GM12878 (cell line): ENCODE data around the gene RECK.
A peak's percentile ranks its signal among the peaks of the same experiment; 100 is the strongest.

Experiments
- CHD4 ChIP-seq: fragments of 200-600 bp; sonication (generic); IDR thresholded peaks from 2 replicates; pipeline ENCODE4 v1.6.1; 2016; ENCODE audit warnings: mild to moderate bottlenecking
- CTCF ChIP-seq, 3 experiments: IDR thresholded peaks in 2 of 3; conservative IDR thresholded peaks in 1 of 3; 2 replicates each; pipeline ENCODE4 v1.5.1; 2011; ENCODE audit warnings: low read depth in 3 of 3, low read length in 3 of 3, mild to moderate bottlenecking in 3 of 3, control low read depth in 2 of 3, moderate library complexity in 2 of 3, inconsistent platforms in 1 of 3, mixed read lengths in 1 of 3; ENCODE audit not compliant: control insufficient read depth in 2 of 3, insufficient read depth in 1 of 3; ENCODE audit errors: extremely low read depth in 1 of 3
- EZH2 ChIP-seq: IDR thresholded peaks from 2 replicates; pipeline ENCODE4 v1.6.1; 2012; ENCODE audit warnings: low read depth, mild to moderate bottlenecking, control low read depth, inconsistent platforms, low read length, borderline replicate concordance; ENCODE audit not compliant: control insufficient read depth
- KDM1A ChIP-seq: fragments of 200-600 bp; sonication (generic); IDR thresholded peaks from 2 replicates; pipeline ENCODE4 v1.6.1; 2016; ENCODE audit warnings: borderline replicate concordance
- MAX ChIP-seq: IDR thresholded peaks from 2 replicates; pipeline ENCODE4 v1.6.1; 2012; ENCODE audit warnings: low read depth, low read length, improper control_type of control experiment
- MEF2A ChIP-seq: IDR thresholded peaks from 2 replicates; pipeline ENCODE4 v1.6.1; 2011; ENCODE audit warnings: low read depth, mild to moderate bottlenecking, low read length, moderate library complexity; ENCODE audit not compliant: insufficient read depth
- MYB ChIP-seq: fragments of 150-350 bp; IDR thresholded peaks from 2 replicates; pipeline ENCODE4 v1.6.1; 2014; ENCODE audit warnings: mild to moderate bottlenecking, low read depth, low read length, borderline replicate concordance
- POLR2AphosphoS5 ChIP-seq: IDR thresholded peaks from 2 replicates; pipeline ENCODE4 v1.6.1; 2011; ENCODE audit warnings: mild to moderate bottlenecking, low read length, inconsistent platforms

DNA sequence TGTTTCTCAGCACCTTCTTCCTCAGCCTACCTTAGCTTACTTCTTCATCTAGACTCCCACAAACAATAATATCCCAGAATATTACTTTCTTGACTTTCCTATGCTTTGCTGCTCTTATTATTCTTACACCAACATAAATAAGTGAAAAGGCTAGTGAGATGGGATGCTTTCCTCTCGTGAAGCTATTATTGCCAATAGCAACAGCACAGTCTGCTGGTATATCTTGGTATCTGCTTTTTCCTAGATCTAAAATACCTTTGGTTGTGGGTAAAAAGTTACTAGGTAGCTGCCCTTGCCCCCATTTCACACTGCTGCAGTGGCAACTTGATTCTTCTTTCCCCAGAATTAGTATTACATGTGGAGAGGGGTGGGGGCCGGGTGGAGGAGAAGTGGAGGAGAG lies 73.7 kb downstream of the RECK start:
- no peak for TF ChIP-seq KDM1A
- TF ChIP-seq MAX: no peak
- TF ChIP-seq POLR2AphosphoS5: no peak
- no peak for TF ChIP-seq MYB
- TF ChIP-seq CTCF (IDR thresholded peaks at IDR 0.05 in 2 of 3, conservative IDR thresholded peaks at IDR 0.05 in 1 of 3; ENCODE audit: control insufficient read depth in 2 of 3, extremely low read depth in 1 of 3, insufficient read depth in 1 of 3, low read depth in 3 of 3, low read length in 3 of 3): peak in 1 of 3 experiments; percentile 11; a peak in 2 of 6 replicates
- TF ChIP-seq CHD4: no peak
- no peak for TF ChIP-seq MEF2A
- no peak for TF ChIP-seq EZH2
